ENCODE data around the gene FUT2.
A peak's percentile ranks its signal among the peaks of the same experiment; 100 is the strongest.
"Not testable (repeated sequence)": the region's sequence is repeated elsewhere in the genome, so short reads cannot be mapped to it uniquely, and the experiment has no call there.

Gene FUT2

GRCh38 chr19:48686088-48686487 lies 9.7 kb upstream of the FUT2 start:
- no peak overlapping the region for H3K4me3 ChIP-seq (ENCODE audit: low read length)
- TF ChIP-seq CTCF (conservative IDR thresholded peaks at IDR 0.05; ENCODE audit: low read depth, low read length) = no peak
- DNase-seq (ENCODE audit: low read depth) = no peak

GRCh38 chr19:48686637-48687036 lies 9.1 kb upstream of the FUT2 start:
- not testable (repeated sequence) for H3K4me3 ChIP-seq (ENCODE audit: low read length); DNase-seq (ENCODE audit: low read depth)

- DNase-seq (ENCODE audit: low read depth) = no peak
- no peak overlapping the region for H3K4me3 ChIP-seq (ENCODE audit: low read length)
- no peak for TF ChIP-seq CTCF (conservative IDR thresholded peaks at IDR 0.05; ENCODE audit: low read depth, low read length)
Measured at GRCh38 chr19:48687776-48688175, 8.0 kb upstream of the FUT2 start.

GRCh38 chr19:48689449-48689848 lies 6.3 kb upstream of the FUT2 start:
- DNase-seq (ENCODE audit: low read depth) = no peak
- H3K4me3 ChIP-seq (ENCODE audit: low read length) = no peak overlapping the region
- no peak for TF ChIP-seq CTCF (conservative IDR thresholded peaks at IDR 0.05; ENCODE audit: low read depth, low read length)

GRCh38 chr19:48693629-48694028 lies 2.1 kb upstream of the FUT2 start:
- H3K4me3 ChIP-seq (ENCODE audit: low read length); DNase-seq (ENCODE audit: low read depth): not testable (repeated sequence)

GRCh38 chr19:48696353-48697010 lies 711 bp downstream of the FUT2 start:
- no peak for TF ChIP-seq CTCF (conservative IDR thresholded peaks at IDR 0.05; ENCODE audit: low read depth, low read length)
- peak overlapping the region; percentile 31 for H3K4me3 ChIP-seq (ENCODE audit: low read length)
- DNase-seq (ENCODE audit: low read depth) = no peak

- no peak overlapping the region for H3K4me3 ChIP-seq (ENCODE audit: low read length)
- TF ChIP-seq CTCF (conservative IDR thresholded peaks at IDR 0.05; ENCODE audit: low read depth, low read length) = no peak
- no peak for DNase-seq (ENCODE audit: low read depth)
Measured at GRCh38 chr19:48698046-48698445, 2.3 kb downstream of the FUT2 start.

- no peak for TF ChIP-seq CTCF (conservative IDR thresholded peaks at IDR 0.05; ENCODE audit: low read depth, low read length)
Measured at GRCh38 chr19:48702701-48703100, 6.9 kb downstream of the FUT2 start.

More at GRCh38 chr19:48702701-48703100, 6.9 kb downstream of the FUT2 start:
- no peak overlapping the region for H3K4me3 ChIP-seq (ENCODE audit: low read length)
- DNase-seq (ENCODE audit: low read depth) = no peak
